ENCODE measurements around the gene TRAPPC2L. TPM values are rescaled to one million over a fixed set of nuclear protein-coding genes. Genes with fewer than 3 reads are reported as not detected.
A peak's percentile ranks its signal among the peaks of the same experiment; 100 is the strongest.

The TRAPPC2L gene
- total and polyA plus RNA-seq, 2 of the 13 experiments (the other 11 are each of a cell fraction or from before 2014, with no cell fraction given): 96.3 to 107 TPM

DNA sequence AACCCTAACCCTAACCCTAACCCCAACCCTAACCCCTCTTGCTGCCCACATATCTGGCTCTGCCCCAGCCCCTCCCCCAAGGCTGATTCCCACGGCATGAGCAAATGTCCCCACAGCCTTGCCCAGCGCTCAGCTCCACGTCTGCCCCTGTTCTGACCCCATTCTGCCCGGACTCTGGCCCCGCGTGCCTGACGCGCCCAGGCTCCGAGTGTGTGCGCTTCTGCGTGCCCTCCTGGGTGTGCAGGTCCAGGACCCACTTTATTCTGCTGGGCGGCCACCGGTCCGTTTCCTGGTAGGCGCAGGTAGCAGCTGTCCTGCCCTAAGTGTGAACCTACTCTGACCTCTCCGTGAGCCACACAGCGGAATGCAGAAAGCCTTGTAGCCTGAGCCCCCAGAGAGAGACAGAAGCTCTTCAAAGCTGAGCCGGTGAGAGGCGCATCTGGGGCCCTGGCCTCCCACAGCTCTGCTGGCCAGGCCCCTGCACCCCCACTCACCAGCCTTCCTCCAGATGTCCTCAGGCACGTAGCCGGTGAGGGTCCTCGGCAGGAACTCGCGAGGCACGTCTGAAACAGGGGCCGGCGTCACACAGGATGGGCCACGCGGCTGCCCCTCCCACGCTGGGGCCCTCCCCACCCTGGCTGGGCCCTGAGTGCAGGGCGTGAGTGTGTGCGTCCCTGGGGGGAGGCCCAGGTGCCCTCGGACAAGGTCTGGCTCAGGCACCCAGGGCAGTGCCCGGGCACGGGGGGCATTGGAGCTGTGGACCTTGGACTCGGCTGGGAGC lies 23.5 kb downstream of the TRAPPC2L start (continued):
- TF ChIP-seq, protein P1, sequence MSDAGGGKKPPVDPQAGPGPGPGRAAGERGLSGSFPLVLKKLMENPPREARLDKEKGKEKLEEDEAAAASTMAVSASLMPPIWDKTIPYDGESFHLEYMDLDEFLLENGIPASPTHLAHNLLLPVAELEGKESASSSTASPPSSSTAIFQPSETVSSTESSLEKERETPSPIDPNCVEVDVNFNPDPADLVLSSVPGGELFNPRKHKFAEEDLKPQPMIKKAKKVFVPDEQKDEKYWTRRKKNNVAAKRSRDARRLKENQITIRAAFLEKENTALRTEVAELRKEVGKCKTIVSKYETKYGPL (CRISPR knock-in tag; IDR thresholded peaks at IDR 0.05): no peak
- TF ChIP-seq ZFP62 (CRISPR knock-in tag; IDR thresholded peaks at IDR 0.05) (no peak), YY1 (IDR thresholded peaks at IDR 0.05; ENCODE audit: insufficient read depth, insufficient replicate concordance, low read depth, low read length) (no peak), ZNF230 (CRISPR knock-in tag; IDR thresholded peaks at IDR 0.05) (no peak), ZSCAN12 (CRISPR knock-in tag; IDR thresholded peaks at IDR 0.05) (no peak), MIXL1 (CRISPR knock-in tag; IDR thresholded peaks at IDR 0.05) (no peak), NFE2L2 (IDR thresholded peaks at IDR 0.05; ENCODE audit: low read length) (no peak), FOXC1 (CRISPR knock-in tag; IDR thresholded peaks at IDR 0.05; ENCODE audit: borderline replicate concordance) (no peak), CBX2 (IDR thresholded peaks at IDR 0.05; ENCODE audit: low read depth, low read length) (no peak), CBX2 (CRISPR knock-in tag; IDR thresholded peaks at IDR 0.05; ENCODE audit: low read depth) (no peak), ARNT2 (CRISPR knock-in tag; IDR thresholded peaks at IDR 0.05; ENCODE audit: low read depth) (no peak), SOX13 (IDR thresholded peaks at IDR 0.05) (no peak), SOX13 (CRISPR knock-in tag; conservative IDR thresholded peaks at IDR 0.05 in 1 of 2, IDR thresholded peaks at IDR 0.05 in 1 of 2) (no peak), FOXM1 (CRISPR knock-in tag; IDR thresholded peaks at IDR 0.05) (0 out of 2 replicates have a peak, but pooled peaks have one; percentile 36), REL (CRISPR knock-in tag; conservative IDR thresholded peaks at IDR 0.05) (no peak), CBX1 (IDR thresholded peaks at IDR 0.05; ENCODE audit: low read depth) (no peak), BRD4 (CRISPR knock-in tag; IDR thresholded peaks at IDR 0.05) (peak; percentile 66; the same call in 1 of the 2 replicates), ZNF441 (CRISPR knock-in tag; IDR thresholded peaks at IDR 0.05; ENCODE audit: borderline replicate concordance) (no peak), ZNF747 (CRISPR knock-in tag; IDR thresholded peaks at IDR 0.05; ENCODE audit: borderline replicate concordance) (no peak), ZFX (CRISPR knock-in tag; IDR thresholded peaks at IDR 0.05; ENCODE audit: low read depth) (no peak)
- TF ChIP-seq, protein P2, sequence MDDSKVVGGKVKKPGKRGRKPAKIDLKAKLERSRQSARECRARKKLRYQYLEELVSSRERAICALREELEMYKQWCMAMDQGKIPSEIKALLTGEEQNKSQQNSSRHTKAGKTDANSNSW (CRISPR knock-in tag; IDR thresholded peaks at IDR 0.05; ENCODE audit: borderline replicate concordance): no peak
- TF ChIP-seq, protein P3, sequence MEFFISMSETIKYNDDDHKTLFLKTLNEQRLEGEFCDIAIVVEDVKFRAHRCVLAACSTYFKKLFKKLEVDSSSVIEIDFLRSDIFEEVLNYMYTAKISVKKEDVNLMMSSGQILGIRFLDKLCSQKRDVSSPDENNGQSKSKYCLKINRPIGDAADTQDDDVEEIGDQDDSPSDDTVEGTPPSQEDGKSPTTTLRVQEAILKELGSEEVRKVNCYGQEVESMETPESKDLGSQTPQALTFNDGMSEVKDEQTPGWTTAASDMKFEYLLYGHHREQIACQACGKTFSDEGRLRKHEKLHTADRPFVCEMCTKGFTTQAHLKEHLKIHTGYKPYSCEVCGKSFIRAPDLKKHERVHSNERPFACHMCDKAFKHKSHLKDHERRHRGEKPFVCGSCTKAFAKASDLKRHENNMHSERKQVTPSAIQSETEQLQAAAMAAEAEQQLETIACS (CRISPR knock-in tag; IDR thresholded peaks at IDR 0.05): no peak
- TF ChIP-seq, protein P4, sequence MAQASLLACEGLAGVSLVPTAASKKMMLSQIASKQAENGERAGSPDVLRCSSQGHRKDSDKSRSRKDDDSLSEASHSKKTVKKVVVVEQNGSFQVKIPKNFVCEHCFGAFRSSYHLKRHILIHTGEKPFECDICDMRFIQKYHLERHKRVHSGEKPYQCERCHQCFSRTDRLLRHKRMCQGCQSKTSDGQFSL (CRISPR knock-in tag; IDR thresholded peaks at IDR 0.05): peak; percentile 79; the same call in 1 of the 2 replicates
- TF ChIP-seq, protein P5, sequence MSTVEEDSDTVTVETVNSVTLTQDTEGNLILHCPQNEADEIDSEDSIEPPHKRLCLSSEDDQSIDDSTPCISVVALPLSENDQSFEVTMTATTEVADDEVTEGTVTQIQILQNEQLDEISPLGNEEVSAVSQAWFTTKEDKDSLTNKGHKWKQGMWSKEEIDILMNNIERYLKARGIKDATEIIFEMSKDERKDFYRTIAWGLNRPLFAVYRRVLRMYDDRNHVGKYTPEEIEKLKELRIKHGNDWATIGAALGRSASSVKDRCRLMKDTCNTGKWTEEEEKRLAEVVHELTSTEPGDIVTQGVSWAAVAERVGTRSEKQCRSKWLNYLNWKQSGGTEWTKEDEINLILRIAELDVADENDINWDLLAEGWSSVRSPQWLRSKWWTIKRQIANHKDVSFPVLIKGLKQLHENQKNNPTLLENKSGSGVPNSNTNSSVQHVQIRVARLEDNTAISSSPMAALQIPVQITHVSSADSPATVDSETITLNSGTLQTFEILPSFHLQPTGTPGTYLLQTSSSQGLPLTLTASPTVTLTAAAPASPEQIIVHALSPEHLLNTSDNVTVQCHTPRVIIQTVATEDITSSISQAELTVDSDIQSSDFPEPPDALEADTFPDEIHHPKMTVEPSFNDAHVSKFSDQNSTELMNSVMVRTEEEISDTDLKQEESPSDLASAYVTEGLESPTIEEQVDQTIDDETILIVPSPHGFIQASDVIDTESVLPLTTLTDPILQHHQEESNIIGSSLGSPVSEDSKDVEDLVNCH (CRISPR knock-in tag; IDR thresholded peaks at IDR 0.05): no peak
- TF ChIP-seq, protein P6, sequence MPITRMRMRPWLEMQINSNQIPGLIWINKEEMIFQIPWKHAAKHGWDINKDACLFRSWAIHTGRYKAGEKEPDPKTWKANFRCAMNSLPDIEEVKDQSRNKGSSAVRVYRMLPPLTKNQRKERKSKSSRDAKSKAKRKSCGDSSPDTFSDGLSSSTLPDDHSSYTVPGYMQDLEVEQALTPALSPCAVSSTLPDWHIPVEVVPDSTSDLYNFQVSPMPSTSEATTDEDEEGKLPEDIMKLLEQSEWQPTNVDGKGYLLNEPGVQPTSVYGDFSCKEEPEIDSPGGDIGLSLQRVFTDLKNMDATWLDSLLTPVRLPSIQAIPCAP (CRISPR knock-in tag; IDR thresholded peaks at IDR 0.05; ENCODE audit: low read depth): no peak

Data from HepG2 (cell line).